HepG2 (cell line): ENCODE measurements around the gene TRIM42. TPM values are rescaled to one million over a fixed set of nuclear protein-coding genes. Genes with fewer than 3 reads are reported as not detected.

ENCODE experiments used
- ATAC-seq: fragments of 200-7000 bp; cut with Tn5 transposase; 3 replicates; pipeline ENCODE4 v1.9.1; 2020; ENCODE audit warnings: mild to moderate bottlenecking, moderate library complexity
- BruUV-seq: library from RNA; stranded (reverse); fragments of 400-500 nt; replicated peaks from 2 replicates; lab custom pipeline; 2021; lab: Mats Ljungman, UMichigan
- CTCF ChIA-PET: fragments of 300-600 bp; formaldehyde crosslinking; extraction: SDS; loops from one replicate; lab custom pipeline; 2021; ENCODE audit warnings: low total read pairs, inconsistent platforms, low intra/inter-chr PET ratio; lab: Yijun Ruan, JAX
- POLR2A ChIA-PET: fragments of 350-600 bp; sonication (Branson Sonifier 250); formaldehyde crosslinking; loops from one replicate; lab custom pipeline; 2020; ENCODE audit warnings: antibody characterized with exemption, inconsistent platforms; lab: Yijun Ruan, JAX
- DNase-seq: peaks from one replicate; pipeline ENCODE4 v3.0.0-alpha.2; 2015; ENCODE audit warnings: low spot score
- FAIRE-seq: peaks from 3 replicates; lab custom pipeline; 2011; peaks lifted over from hg19 to GRCh38; lab: Jason Lieb, UNC
- H2AFZ ChIP-seq: one replicate; pipeline ENCODE4 v1.6.1; 2011; ENCODE audit warnings: low read length, inconsistent platforms
- H3K27ac ChIP-seq: fragments of 300-600 bp; 3 replicates; pipeline ENCODE4 v1.8.0; 2011; ENCODE audit warnings: mixed run types, mild to moderate bottlenecking, mixed read lengths, low read length, inconsistent platforms; ENCODE audit not compliant: insufficient read depth; ENCODE audit errors: extremely low read length
- H3K27me3 ChIP-seq, 2 experiments: fragments of 200-600 bp in 1 of 2; 2 replicates in 1 of 2; 3 replicates in 1 of 2; pipeline versions ENCODE4 v1.6.0 to v1.8.0; 2011; ENCODE audit warnings: low read length in 2 of 2, mild to moderate bottlenecking in 2 of 2, moderate library complexity in 2 of 2, inconsistent platforms in 1 of 2; ENCODE audit not compliant: insufficient read depth in 2 of 2, control insufficient read depth in 1 of 2
- H3K36me3 ChIP-seq, 2 experiments: fragments of 200-600 bp in 1 of 2; replicated peaks in 1 of 2; 2 replicates in 1 of 2; 3 replicates in 1 of 2; pipeline versions ENCODE4 v1.5.1 to v1.8.0; 2011; ENCODE audit warnings: low read length in 2 of 2, inconsistent platforms in 1 of 2; ENCODE audit not compliant: insufficient read depth in 2 of 2, control insufficient read depth in 1 of 2
- H3K4me1 ChIP-seq: 2 replicates; pipeline ENCODE4 v1.5.1; 2012; ENCODE audit warnings: low read length, inconsistent platforms; ENCODE audit not compliant: insufficient read depth
- H3K4me2 ChIP-seq: 2 replicates; pipeline ENCODE4 v1.6.0; 2011; ENCODE audit warnings: low read depth, low read length, inconsistent platforms
- H3K4me3 ChIP-seq, 3 experiments: fragments of 200-600 bp in 1 of 3; sonication (generic), shearing (Covaris generic) in 1 of 3; replicated peaks in 1 of 3; 2 replicates each; pipeline ENCODE4 v1.5.1; 2011 to 2016; ENCODE audit warnings: low read length in 3 of 3, inconsistent platforms in 2 of 3, low read depth in 2 of 3, mild to moderate bottlenecking in 2 of 3, control low read depth in 1 of 3, mixed read lengths in 1 of 3; ENCODE audit not compliant: insufficient read depth in 1 of 3
- H3K79me2 ChIP-seq: one replicate; pipeline ENCODE4 v1.6.1; 2011; ENCODE audit warnings: low read length, inconsistent platforms; ENCODE audit not compliant: insufficient read depth
- H3K9ac ChIP-seq: 2 replicates; pipeline ENCODE4 v1.6.0; 2011; ENCODE audit warnings: mild to moderate bottlenecking, low read depth, low read length, inconsistent platforms; ENCODE audit not compliant: insufficient read depth
- H3K9me3 ChIP-seq: 2 replicates; pipeline ENCODE4 v1.5.1; 2012; ENCODE audit warnings: mild to moderate bottlenecking, low read length
- H4K20me1 ChIP-seq: 2 replicates; pipeline ENCODE4 v1.6.0; 2011; ENCODE audit warnings: inconsistent platforms, mild to moderate bottlenecking, low read length, moderate library complexity; ENCODE audit not compliant: insufficient read depth
- CEBPB ChIP-seq: IDR thresholded peaks from 2 replicates; pipeline ENCODE4 v1.6.1; 2011; ENCODE audit warnings: low read depth, low read length, improper control_type of control experiment, borderline replicate concordance
- DR1 ChIP-seq: sonication (generic); formaldehyde crosslinking; IDR thresholded peaks from 2 replicates; pipeline ENCODE4 v1.8.0; 2021; ENCODE audit warnings: mild to moderate bottlenecking, missing genetic modification reagents, inconsistent platforms
- HBP1 ChIP-seq: IDR thresholded peaks from 2 replicates; pipeline ENCODE4 v1.6.1; 2016; ENCODE audit warnings: low read depth, control low read depth
- HNRNPLL ChIP-seq: fragments of 200-400 bp; formaldehyde crosslinking; IDR thresholded peaks from 2 replicates; pipeline ENCODE4 v1.6.1; 2017; ENCODE audit warnings: mild to moderate bottlenecking, low read depth, low read length; ENCODE audit not compliant: poor library complexity, severe bottlenecking
- HOXA7 ChIP-seq: sonication (generic); formaldehyde crosslinking; IDR thresholded peaks from 2 replicates; pipeline ENCODE4 v1.8.1; 2022; ENCODE audit warnings: mild to moderate bottlenecking, missing genetic modification reagents, moderate library complexity
- KLF16 ChIP-seq, 2 experiments: sonication (generic) in 1 of 2; formaldehyde crosslinking in 1 of 2; IDR thresholded peaks; 2 replicates each; pipeline versions ENCODE4 v1.6.1 to v1.8.0; 2016 to 2023; ENCODE audit warnings: missing genetic modification reagents in 2 of 2, missing compliant biosample characterization in 1 of 2
- ZNF207 ChIP-seq: fragments of 450-650 bp; IDR thresholded peaks from 2 replicates; pipeline ENCODE4 v1.6.1; 2016; ENCODE audit warnings: antibody characterized with exemption, borderline replicate concordance
- ZNF264 ChIP-seq: sonication (generic); formaldehyde crosslinking; IDR thresholded peaks from 2 replicates; pipeline ENCODE4 v1.4.0; 2020; ENCODE audit warnings: missing genetic modification reagents
- ZNF598 ChIP-seq: sonication (generic); formaldehyde crosslinking; IDR thresholded peaks from 2 replicates; pipeline ENCODE4 v1.5.1; 2020; ENCODE audit warnings: mild to moderate bottlenecking, missing genetic modification reagents, borderline replicate concordance
- ZNF83 ChIP-seq: sonication (generic); formaldehyde crosslinking; IDR thresholded peaks from 2 replicates; pipeline ENCODE4 v1.4.0; 2020; ENCODE audit warnings: missing genetic modification reagents, mild to moderate bottlenecking, borderline replicate concordance
- WGBS: methylation state at CpG from one replicate; pipeline ENCODE4 v1.1.6; 2017; ENCODE audit warnings: low lambda C conversion rate; 5-methylcytosine and 5-hydroxymethylcytosine counted together
- in situ Hi-C: cut with HindIII; loops from 2 replicates; pipeline ENCODE4 v1.10.0; 2017; ENCODE audit warnings: low pct_unique_long_range_greater_than_20kb; ENCODE audit not compliant: extremely low pct_ligation_motif_present
- intact Hi-C: fragments of 100-400 bp; cut with micrococcal nuclease; formaldehyde crosslinking; loops from one replicate; pipeline ENCODE4 v1.10.0; 2022; ENCODE audit not compliant: unreplicated experiment
- polyA plus RNA-seq, 8 experiments: library from polyadenylated mRNA; depleted of rRNA in 3 of 8; stranded (reverse) in 7 of 8; unstranded in 1 of 8; fragments of >200 nt; fragmentation: Illumina TruSeq in 4 of 8; extraction: Trizol in 4 of 8; gene quantifications; 2 replicates each; pipeline versions ENCODE4 v1.2.1 to v1.2.3, GENCODE V29; 2011 to 2016; ENCODE audit warnings: low read depth in 4 of 8, missing spikeins in 1 of 8, mixed read lengths in 1 of 8; ENCODE audit not compliant: insufficient read depth in 1 of 8
- total RNA-seq, 5 experiments: library from RNA; depleted of rRNA; stranded (reverse); fragments of >200 nt; fragmentation: Illumina TruSeq; extraction: Trizol; gene quantifications; 2 replicates each; pipeline ENCODE4 v1.2.3, GENCODE V29; 2016; ENCODE audit warnings: low read depth in 1 of 5

TRIM42 gene
- total and polyA plus RNA-seq, 2 of the 13 experiments (the other 11 are each of a cell fraction or from before 2014, with no cell fraction given), result not detected

DNA sequence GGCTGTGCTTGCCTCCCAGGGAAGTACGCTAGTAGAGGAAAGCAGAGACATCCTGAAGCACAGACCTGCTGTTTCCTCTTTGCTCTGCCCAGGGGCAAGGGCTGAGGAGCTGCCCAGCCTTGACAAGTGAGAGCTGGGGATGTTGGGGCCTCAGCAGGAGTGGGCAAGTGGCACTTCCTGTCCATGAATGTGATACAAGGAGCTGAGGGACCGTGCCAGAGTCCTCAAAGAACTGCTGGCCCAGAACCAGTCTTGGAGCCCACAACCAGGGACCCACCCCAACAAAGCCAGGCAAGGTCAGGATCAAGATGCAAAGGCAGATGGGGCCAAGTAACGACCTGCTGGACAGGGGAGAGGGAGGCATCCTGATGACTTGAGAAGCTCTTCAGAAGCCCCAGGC lies 70.3 kb downstream of the TRIM42 start:
- FAIRE-seq (no peak), DNase-seq (no peak), ATAC-seq (no peak)
- Histone ChIP-seq H3K79me2 (no peaks in the 10 kb centered on the region), H3K36me3 (no peaks in the 10 kb centered on the region), H3K9me3 (no peaks in the 10 kb centered on the region), H3K4me1 (no peaks in the 10 kb centered on the region), H2AFZ (no peak overlapping the region), H3K27me3 (no peaks in the 10 kb centered on the region; a peak in 1 of 5 replicates), H3K4me3 (no peak overlapping the region), H4K20me1 (no peaks in the 10 kb centered on the region), H3K9ac (no peak overlapping the region), H3K27ac (no peak overlapping the region), H3K4me2 (no peak overlapping the region)
- in situ Hi-C loops (loop anchor here (25.0 kb wide), 1 partner anchor 186 kb away; no protein-coding TSS in a partner anchor), intact Hi-C loops (no loop called here)
- no TSS peak for BruUV-seq
- TF ChIP-seq ZNF598 (CRISPR knock-in tag) (no peak), DR1 (CRISPR knock-in tag) (no peak), HBP1 (CRISPR knock-in tag) (no peak), CEBPB (no peak), KLF16 (CRISPR knock-in tag; IDR thresholded peaks at IDR 0.05) (no peak), ZNF83 (CRISPR knock-in tag) (no peak), HNRNPLL (no peak), HOXA7 (CRISPR knock-in tag) (no peak), ZNF207 (no peak), ZNF264 (no peak)
- POLR2A ChIA-PET, result no interaction called here
- WGBS, result 0% methylated on average over 3 of the region's 3 CpGs
- CTCF ChIA-PET, result no interaction called here
